SH-SY5Y (cell line): Measurements from ENCODE around the gene INAVA.

Experiments used
- GATA2 ChIP-seq: IDR thresholded peaks from 2 replicates; pipeline ENCODE4 v1.6.1; 2011; ENCODE audit warnings: mild to moderate bottlenecking, low read depth, low read length
- GATA3 ChIP-seq: IDR thresholded peaks from 2 replicates; pipeline ENCODE4 v1.6.1; 2011; ENCODE audit warnings: low read depth, mild to moderate bottlenecking, low read length, moderate library complexity

DNA sequence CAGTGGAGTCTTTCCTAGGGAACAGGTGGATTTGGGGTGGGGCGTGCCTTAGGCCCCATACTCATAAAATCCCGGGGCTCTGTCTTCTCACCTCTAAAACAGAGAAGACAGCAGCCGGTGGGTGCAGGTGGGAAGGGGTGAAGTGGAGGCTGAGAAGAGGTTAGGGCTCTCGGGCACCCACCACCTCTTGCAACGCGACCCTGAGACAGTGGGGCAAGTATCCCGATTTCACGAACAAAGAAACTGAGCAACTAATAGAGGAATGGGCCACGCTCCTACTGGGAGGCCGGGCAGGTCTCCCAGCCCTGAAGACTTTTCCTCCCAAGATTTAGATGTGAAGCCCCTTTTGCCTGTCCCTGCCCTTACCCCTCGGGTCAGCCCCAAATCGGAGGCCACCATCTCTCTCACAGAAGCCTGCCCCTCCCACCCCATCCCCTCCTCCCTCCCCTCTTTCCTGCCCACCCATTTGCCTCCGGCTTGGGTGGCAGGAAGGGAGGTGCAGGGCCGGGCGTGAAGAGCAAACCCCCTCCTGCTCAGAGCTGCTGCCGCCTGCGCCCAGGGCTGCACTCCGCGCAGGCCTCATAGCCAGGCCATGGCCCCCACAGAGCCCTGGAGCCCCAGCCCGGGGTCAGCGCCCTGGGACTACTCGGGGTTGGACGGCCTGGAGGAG, 22.1 kb upstream of the INAVA start, which contains the start of gene GPR25:
- TF ChIP-seq GATA3 (no peak), GATA2 (no peak)
